HepG2 (cell line): ENCODE data around the gene NAPEPLD. TPM values are rescaled to one million over a fixed set of nuclear protein-coding genes. Genes with fewer than 3 reads are reported as not detected.
A peak's percentile ranks its signal among the peaks of the same experiment; 100 is the strongest.

ENCODE experiments used
- AHR ChIP-seq: IDR thresholded peaks from 2 replicates; pipeline ENCODE4 v1.6.1; 2018; ENCODE audit warnings: missing genetic modification reagents, missing compliant biosample characterization
- BRF2 ChIP-seq: sonication (generic); formaldehyde crosslinking; IDR thresholded peaks from 2 replicates; pipeline ENCODE4 v1.8.1; 2022; ENCODE audit warnings: mild to moderate bottlenecking, missing genetic modification reagents
- EP300 ChIP-seq, 3 experiments: sonication (generic) in 1 of 3; formaldehyde crosslinking in 1 of 3; IDR thresholded peaks; 2 replicates each; pipeline versions ENCODE4 v1.5.1 to v1.6.1; 2011 to 2020; ENCODE audit warnings: low read depth in 2 of 3, low read length in 2 of 3, borderline replicate concordance in 1 of 3, improper control_type of control experiment in 1 of 3, mild to moderate bottlenecking in 1 of 3, missing genetic modification reagents in 1 of 3, moderate library complexity in 1 of 3
- FOSL2 ChIP-seq: sonication (generic); formaldehyde crosslinking; IDR thresholded peaks from 2 replicates; pipeline ENCODE4 v1.4.0; 2020; ENCODE audit warnings: missing genetic modification reagents
- GATAD1 ChIP-seq: IDR thresholded peaks from 2 replicates; pipeline ENCODE4 v1.6.1; 2016; ENCODE audit warnings: missing genetic modification reagents, missing compliant biosample characterization
- GATAD2A ChIP-seq: IDR thresholded peaks from 2 replicates; pipeline ENCODE4 v1.6.1; 2016
- MED8 ChIP-seq: sonication (generic); formaldehyde crosslinking; IDR thresholded peaks from 2 replicates; pipeline ENCODE4 v1.8.1; 2023; ENCODE audit warnings: mild to moderate bottlenecking, missing genetic modification reagents; ENCODE audit not compliant: insufficient replicate concordance
- NCOR1 ChIP-seq: fragments of 200-600 bp; sonication (generic); IDR thresholded peaks from 2 replicates; pipeline ENCODE4 v1.7.0; 2017; ENCODE audit warnings: antibody characterized with exemption, low read length, borderline replicate concordance
- SKI ChIP-seq: fragments of 450-650 bp; IDR thresholded peaks from one replicate; pipeline ENCODE4 v1.6.1; 2018; ENCODE audit warnings: mild to moderate bottlenecking; ENCODE audit not compliant: partially characterized antibody
- UBTF ChIP-seq: sonication (generic); formaldehyde crosslinking; IDR thresholded peaks from 2 replicates; pipeline ENCODE4 v1.4.0; 2020; ENCODE audit warnings: mild to moderate bottlenecking, missing genetic modification reagents
- USF2 ChIP-seq, 2 experiments: sonication (generic) in 1 of 2; formaldehyde crosslinking in 1 of 2; IDR thresholded peaks; 2 replicates each; pipeline versions ENCODE4 v1.5.1 to v1.6.1; 2011 to 2020; ENCODE audit warnings: borderline replicate concordance in 1 of 2, low read depth in 1 of 2, low read length in 1 of 2, mild to moderate bottlenecking in 1 of 2, missing genetic modification reagents in 1 of 2, moderate library complexity in 1 of 2
- YEATS4 ChIP-seq: sonication (generic); formaldehyde crosslinking; IDR thresholded peaks from 2 replicates; pipeline ENCODE4 v1.4.0; 2020; ENCODE audit warnings: missing genetic modification reagents, borderline replicate concordance
- ZNF230 ChIP-seq: sonication (generic); formaldehyde crosslinking; IDR thresholded peaks from 2 replicates; pipeline ENCODE4 v1.4.0; 2020; ENCODE audit warnings: mild to moderate bottlenecking, missing genetic modification reagents
- ZNF549 ChIP-seq: sonication (generic); formaldehyde crosslinking; IDR thresholded peaks from 2 replicates; pipeline ENCODE4 v1.5.0; 2020; ENCODE audit warnings: missing genetic modification reagents
- ZNF691 ChIP-seq: sonication (generic); formaldehyde crosslinking; IDR thresholded peaks from 2 replicates; pipeline ENCODE4 v1.4.0; 2020; ENCODE audit warnings: missing genetic modification reagents, low read depth, mild to moderate bottlenecking, borderline replicate concordance
- ZNF749 ChIP-seq: sonication (generic); formaldehyde crosslinking; IDR thresholded peaks from 2 replicates; pipeline ENCODE4 v1.8.0; 2022; ENCODE audit warnings: mild to moderate bottlenecking, missing genetic modification reagents, moderate library complexity, borderline replicate concordance
- polyA plus RNA-seq, 8 experiments: library from polyadenylated mRNA; depleted of rRNA in 3 of 8; stranded (reverse) in 7 of 8; unstranded in 1 of 8; fragments of >200 nt; fragmentation: Illumina TruSeq in 4 of 8; extraction: Trizol in 4 of 8; gene quantifications; 2 replicates each; pipeline versions ENCODE4 v1.2.1 to v1.2.3, GENCODE V29; 2011 to 2016; ENCODE audit warnings: low read depth in 4 of 8, missing spikeins in 1 of 8, mixed read lengths in 1 of 8; ENCODE audit not compliant: insufficient read depth in 1 of 8
- total RNA-seq, 5 experiments: library from RNA; depleted of rRNA; stranded (reverse); fragments of >200 nt; fragmentation: Illumina TruSeq; extraction: Trizol; gene quantifications; 2 replicates each; pipeline ENCODE4 v1.2.3, GENCODE V29; 2016; ENCODE audit warnings: low read depth in 1 of 5
- TF ChIP-seq, protein P1 (sequence below): sonication (generic); formaldehyde crosslinking; IDR thresholded peaks from 2 replicates; pipeline ENCODE4 v1.4.0; 2020; ENCODE audit warnings: low read depth, mild to moderate bottlenecking, missing genetic modification reagents
- TF ChIP-seq, protein P2 (sequence below): sonication (generic); formaldehyde crosslinking; IDR thresholded peaks from 2 replicates; pipeline ENCODE4 v1.8.0; 2023; ENCODE audit warnings: mild to moderate bottlenecking, missing genetic modification reagents
- TF ChIP-seq, protein P3 (sequence below): sonication (generic); formaldehyde crosslinking; IDR thresholded peaks from 2 replicates; pipeline ENCODE4 v1.4.0; 2020; ENCODE audit warnings: missing genetic modification reagents

The NAPEPLD gene
- total and polyA plus RNA-seq, 2 of the 13 experiments (the other 11 are each of a cell fraction or from before 2014, with no cell fraction given), result 3.4 to 5.6 TPM

DNA sequence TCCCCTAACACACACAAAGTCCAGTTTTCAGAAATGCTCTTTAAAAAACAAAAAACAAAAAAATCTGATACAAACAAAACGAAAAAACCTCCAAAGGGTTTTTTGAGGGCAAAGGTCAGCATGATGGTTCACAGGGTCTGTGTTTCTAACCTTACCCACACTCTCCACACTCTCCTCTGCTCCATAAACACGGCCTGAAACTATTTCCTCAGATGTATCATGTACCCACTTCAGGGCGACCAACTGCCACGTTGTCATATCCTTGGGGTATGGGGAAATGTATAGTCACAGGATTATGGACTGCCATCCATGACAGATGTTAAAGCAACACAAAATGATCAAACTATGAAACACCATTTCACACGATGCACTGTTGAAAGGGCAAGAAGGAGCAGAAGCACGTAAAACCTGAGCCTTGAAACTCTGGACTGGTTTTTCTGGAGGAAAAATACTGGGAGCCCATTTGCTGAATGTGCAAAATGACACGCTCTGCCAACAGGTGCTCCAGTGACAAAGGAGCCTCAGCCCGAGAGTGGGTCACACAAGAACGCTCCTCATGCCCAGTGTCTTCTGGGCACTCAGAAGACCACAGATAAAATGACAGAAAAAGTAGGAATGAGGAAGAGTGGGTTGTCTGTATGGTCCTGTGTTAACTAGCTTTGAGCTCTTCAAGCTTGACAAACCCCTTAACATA, 15.8 kb downstream of the NAPEPLD start (continued):
- TF ChIP-seq FOSL2 (CRISPR knock-in tag) (no peak), SKI (no peak), ZNF230 (CRISPR knock-in tag) (no peak), NCOR1 (0 out of 2 replicates have a peak, but pooled peaks have one; percentile 19), ZNF691 (CRISPR knock-in tag) (no peak), BRF2 (CRISPR knock-in tag) (no peak), YEATS4 (CRISPR knock-in tag) (no peak), ZNF749 (CRISPR knock-in tag) (no peak), GATAD1 (CRISPR knock-in tag) (no peak), MED8 (CRISPR knock-in tag) (no peak), EP300 (IDR thresholded peaks at IDR 0.05; ENCODE audit: low read depth in 2 of 2, low read length in 2 of 2) (0 out of 4 replicates have a peak, but pooled peaks of 1 of the 2 experiments have one; percentile 5), EP300 (CRISPR knock-in tag; IDR thresholded peaks at IDR 0.05; ENCODE audit: borderline replicate concordance) (no peak), USF2 (IDR thresholded peaks at IDR 0.05; ENCODE audit: low read depth, low read length) (no peak), USF2 (CRISPR knock-in tag; IDR thresholded peaks at IDR 0.05; ENCODE audit: borderline replicate concordance) (no peak), GATAD2A (CRISPR knock-in tag) (no peak), UBTF (CRISPR knock-in tag) (no peak), AHR (CRISPR knock-in tag) (no peak), ZNF549 (CRISPR knock-in tag) (no peak)
- TF ChIP-seq, protein P1, sequence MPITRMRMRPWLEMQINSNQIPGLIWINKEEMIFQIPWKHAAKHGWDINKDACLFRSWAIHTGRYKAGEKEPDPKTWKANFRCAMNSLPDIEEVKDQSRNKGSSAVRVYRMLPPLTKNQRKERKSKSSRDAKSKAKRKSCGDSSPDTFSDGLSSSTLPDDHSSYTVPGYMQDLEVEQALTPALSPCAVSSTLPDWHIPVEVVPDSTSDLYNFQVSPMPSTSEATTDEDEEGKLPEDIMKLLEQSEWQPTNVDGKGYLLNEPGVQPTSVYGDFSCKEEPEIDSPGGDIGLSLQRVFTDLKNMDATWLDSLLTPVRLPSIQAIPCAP, result no peak
- TF ChIP-seq, protein P2, sequence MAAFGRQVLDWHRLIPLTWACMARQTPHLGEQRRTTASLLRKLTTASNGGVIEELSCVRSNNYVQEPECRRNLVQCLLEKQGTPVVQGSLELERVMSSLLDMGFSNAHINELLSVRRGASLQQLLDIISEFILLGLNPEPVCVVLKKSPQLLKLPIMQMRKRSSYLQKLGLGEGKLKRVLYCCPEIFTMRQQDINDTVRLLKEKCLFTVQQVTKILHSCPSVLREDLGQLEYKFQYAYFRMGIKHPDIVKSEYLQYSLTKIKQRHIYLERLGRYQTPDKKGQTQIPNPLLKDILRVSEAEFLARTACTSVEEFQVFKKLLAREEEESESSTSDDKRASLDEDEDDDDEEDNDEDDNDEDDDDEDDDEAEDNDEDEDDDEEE, result no peak
- TF ChIP-seq, protein P3, sequence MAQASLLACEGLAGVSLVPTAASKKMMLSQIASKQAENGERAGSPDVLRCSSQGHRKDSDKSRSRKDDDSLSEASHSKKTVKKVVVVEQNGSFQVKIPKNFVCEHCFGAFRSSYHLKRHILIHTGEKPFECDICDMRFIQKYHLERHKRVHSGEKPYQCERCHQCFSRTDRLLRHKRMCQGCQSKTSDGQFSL (CRISPR knock-in tag), result no peak
